NCI-H2227 treated with DMSO at 0.1 percent for 48 hours (cell line): ENCODE data around the gene CYB5R2.

ENCODE experiments used
- DNase-seq: peaks from one replicate; lab custom pipeline; 2025; lab: John Stamatoyannopoulos, UW

The CYB5R2 gene

GRCh38 chr11:7672960-7673723 is at the start of gene CYB5R2:
Gene CYB5R2 (minus strand): TSS chr11:7673500. CDS start chr11:7672825, 675 bp downstream.
- no peak for DNase-seq

- DNase-seq = no peak
Observed at GRCh38 chr11:7714786-7715185, 41.5 kb upstream of the CYB5R2 start.

DNA sequence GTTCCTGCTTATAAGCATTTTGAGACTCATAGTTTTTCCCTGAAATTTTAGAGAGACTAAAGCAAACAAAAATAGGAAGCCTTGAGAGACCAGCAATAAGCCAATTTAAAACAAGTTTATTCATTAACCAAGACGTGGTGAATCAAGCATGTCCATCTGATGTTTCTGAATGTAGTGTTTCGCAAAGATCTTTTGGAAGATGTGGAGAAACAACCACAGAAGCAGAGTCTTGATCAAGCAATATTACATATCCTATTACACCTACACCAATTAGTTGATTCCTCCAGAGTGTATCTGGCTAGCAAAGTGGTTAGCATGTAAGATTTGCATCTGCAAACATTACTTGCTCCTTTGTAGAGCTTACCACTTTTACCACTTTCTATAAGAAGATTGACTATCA is 33.1 kb upstream of the CYB5R2 start, which contains the start of gene OVCH2:
Gene OVCH2 (minus strand): TSS at position 101 of the 400 bp plus-strand sequence. CDS start 83 bp downstream, at position 18.
- DNase-seq = no peak

GRCh38 chr11:7703740-7704139 is 30.4 kb upstream of the CYB5R2 start:
- no peak for DNase-seq

DNA sequence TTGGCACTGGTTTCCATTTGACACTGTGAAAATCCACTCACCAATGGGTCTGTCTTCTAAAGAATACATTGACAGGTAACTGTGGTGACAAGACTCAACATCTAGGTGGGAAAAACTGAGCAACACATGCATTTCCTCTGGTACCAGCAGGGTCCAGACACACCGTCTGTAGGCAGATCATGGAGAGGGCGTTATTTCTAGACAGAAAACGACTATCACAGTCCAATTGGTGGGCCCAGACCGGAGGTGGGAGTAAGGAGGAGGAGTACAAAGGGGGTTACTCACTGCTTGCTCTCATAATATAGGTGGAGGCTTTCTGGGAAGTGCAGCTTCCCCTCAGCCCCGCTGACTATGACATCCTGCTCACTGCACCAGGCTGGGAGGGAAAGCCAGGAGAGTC is 23.1 kb upstream of the CYB5R2 start:
- DNase-seq = no peak

DNA sequence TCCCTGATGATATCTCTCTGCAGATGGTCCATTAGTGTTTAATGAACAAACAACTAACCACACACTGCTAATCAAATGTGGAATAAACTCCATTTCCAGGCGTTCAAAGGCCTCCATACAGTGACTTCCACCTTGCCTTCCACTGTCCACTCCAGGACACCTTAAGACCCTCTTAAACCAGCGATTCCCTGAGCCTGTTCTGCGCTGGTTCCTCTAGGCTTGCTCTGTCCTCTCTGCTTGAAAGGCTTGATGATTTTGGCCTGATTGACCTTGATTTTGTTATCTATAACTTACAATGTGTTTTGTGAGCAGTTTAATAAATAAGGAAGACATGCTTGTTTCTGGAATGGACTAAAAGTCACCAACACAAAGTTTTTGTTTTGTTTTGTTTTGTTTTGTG is 20.9 kb upstream of the CYB5R2 start:
- no peak for DNase-seq

GRCh38 chr11:7692426-7692825 is 19.1 kb upstream of the CYB5R2 start:
- DNase-seq = no peak

GRCh38 chr11:7691759-7692350 is 18.6 kb upstream of the CYB5R2 start:
- DNase-seq = no peak

GRCh38 chr11:7690648-7691047 is 17.3 kb upstream of the CYB5R2 start:
- no peak for DNase-seq

DNA sequence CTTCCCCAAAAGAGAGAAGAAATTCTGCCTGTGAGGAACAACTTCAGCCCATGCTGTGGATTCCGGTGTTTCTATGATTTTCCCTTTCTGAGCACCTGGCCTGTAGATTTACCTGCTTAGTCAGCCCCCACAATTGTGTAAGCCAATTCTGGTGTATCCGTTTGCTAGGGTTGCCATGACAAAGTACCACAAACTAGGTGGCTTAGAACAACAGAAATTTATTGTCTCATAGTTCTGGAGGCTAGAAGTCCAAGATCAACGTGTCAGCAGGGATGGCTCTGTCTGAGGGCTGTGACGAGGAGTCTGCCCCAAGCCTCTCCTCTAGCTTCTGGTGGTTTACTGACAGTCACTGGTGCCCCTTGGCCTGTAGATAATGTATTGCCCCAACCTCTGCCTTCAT is 15.9 kb upstream of the CYB5R2 start:
- no peak for DNase-seq

GRCh38 chr11:7688238-7688826 is 15.0 kb upstream of the CYB5R2 start:
- peak; percentile 38 for DNase-seq

GRCh38 chr11:7687386-7687785 is 14.1 kb upstream of the CYB5R2 start:
- DNase-seq = no peak

DNA sequence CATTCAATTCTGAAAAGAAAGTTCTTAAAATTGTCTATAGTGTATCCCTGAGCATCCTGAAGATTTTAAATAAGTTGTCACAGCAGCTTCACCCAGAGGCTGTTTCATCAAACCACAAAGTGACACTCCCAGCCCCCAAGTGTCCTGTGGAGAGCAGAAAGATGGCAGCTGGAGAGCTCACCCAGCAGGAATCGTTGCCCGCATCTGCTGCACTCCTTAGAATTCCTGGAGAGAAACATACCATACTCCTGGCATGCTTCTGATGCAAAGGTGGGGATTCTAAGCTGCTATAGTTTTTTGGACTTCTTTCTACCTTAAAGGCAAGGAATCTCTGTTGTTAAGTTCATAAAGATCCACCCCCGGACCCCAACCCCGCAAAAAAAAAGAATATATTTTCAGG is 13.5 kb upstream of the CYB5R2 start:
- DNase-seq = no peak

DNA sequence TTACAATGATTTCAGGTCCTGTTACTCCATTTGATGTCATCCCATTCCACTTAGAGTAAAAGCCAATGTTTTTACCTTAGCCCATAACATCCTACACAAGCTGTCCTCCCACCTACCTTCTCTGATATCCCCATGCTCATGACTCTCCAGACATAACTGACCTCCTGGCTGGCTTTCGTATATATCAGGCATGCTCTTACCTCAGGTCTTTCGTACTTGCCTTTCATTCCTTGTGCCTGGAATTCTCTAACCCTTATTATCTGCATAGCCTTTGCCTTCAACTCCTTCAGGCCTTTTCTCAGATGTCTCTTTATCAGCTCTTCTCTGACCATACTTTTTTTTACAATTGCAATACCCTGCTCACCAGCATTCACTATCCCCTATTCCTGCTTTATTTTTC is 10.3 kb upstream of the CYB5R2 start:
- DNase-seq = no peak

DNA sequence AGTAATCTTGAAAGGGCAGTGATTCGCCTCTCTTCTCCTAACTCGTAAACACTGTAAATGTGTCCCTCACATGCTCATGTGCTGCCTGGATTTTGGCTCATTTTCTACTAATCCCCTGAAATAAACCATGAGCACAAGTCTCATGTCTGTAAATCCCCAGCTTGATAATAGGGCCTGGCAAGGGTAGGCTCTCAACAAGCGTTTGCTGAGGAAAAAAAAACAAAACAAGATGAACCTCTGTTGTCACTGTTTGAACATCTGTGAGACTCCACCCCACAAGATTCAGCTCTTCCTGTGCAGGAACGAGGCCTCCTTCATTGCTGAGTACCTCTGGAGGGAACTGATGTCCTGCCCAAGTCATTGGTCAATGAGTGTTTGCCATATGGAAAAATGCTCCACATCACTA is 4.5 kb upstream of the CYB5R2 start:
- no peak for DNase-seq

- DNase-seq = no peak
Observed at GRCh38 chr11:7677071-7677470, 3.8 kb upstream of the CYB5R2 start.

DNA sequence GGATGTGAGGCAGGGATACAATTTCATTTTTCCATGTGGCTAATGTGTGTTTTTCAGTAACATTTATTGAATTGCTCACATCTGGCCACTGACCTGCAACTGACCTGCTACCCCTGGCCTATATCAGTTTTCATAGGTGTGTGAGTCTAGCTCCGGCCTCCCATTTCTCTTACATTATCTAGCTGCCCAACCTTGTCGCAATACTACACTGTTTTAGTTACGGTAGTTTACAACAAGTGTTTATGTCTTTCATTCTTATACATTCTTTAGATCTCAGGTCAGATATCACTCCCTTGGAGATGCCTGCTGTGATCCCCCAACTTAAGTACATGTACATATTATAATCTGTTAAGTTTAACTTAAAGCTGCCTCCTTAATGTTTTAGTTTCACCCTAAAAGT is 2.3 kb upstream of the CYB5R2 start:
- no peak for DNase-seq

DNA sequence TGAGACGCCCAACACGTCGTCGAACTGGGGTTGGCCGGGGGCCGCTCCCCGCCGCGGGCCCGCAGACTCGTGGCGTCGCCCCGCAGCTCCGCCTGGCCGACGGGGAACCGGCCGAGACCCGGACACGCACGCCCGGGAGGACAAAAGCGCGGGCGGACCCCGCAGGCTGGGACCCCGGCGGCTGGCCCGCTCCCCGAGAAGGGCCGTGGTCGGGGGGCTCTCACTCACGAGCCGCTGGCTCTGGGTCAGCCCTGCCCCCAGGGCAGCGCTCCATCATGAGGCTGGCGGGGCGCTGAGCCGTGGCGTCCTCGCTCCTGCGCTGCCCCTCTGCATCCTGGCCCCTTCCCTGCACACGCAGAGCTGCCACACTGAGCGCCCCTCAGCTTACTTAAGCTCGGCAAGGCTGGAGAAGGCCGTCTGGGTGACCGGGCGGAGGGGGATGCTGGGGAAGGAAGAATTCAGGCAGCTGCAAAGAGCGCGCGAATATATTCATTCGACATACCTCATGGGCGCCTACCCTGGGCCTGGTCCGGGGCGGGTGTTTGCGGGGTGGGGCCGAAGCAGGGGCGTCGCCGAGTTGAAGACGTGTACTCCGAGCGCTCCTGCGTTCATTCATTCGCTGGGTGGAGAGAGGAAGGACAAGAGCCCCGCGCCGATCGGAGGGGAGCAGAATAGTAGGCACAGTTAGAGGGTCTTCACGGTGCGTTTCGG is 579 bp upstream of the CYB5R2 start:
- DNase-seq = no peak

DNA sequence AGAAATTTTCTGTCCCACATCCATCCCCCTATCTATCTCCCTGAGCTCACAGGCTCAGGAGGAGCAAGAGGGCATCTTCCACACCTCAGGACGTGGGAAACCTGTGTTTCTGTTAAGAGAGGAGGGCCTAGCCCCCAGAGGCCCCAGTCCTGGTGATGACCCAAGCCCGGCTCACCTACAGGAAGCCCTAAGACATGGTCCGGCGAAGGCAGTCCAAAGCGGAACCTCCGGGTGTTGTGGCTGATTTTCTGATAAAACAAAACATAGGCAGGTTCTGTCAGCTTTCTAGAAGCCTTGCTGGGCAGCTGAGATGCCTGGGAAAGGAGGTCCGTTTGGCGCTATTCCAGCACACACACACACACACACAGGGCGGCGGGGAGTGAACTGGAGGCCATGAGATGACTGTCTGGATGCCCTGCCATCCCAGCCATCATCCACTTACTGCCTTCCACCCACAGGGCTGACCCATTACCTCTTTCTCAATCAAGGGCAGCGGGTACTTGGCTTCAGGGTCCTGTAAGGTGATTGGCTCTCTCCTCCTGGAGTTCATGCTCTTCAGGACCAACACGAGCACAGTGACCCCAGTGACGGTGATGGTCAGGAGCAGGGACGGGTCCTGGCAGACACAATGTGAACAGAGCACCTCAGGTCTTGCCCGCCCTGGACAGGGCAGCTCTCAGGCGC is 882 bp downstream of the CYB5R2 start:
- no peak for DNase-seq

- no peak for DNase-seq
Observed at GRCh38 chr11:7671347-7672215, 1.7 kb downstream of the CYB5R2 start.

- DNase-seq = no peak
Observed at GRCh38 chr11:7670641-7671040, 2.7 kb downstream of the CYB5R2 start.
